Transverse colon (tissue), 4 donors: ENCODE measurements around the gene SLC41A2.

ENCODE experiments used
- EP300 ChIP-seq: sonication (generic); formaldehyde crosslinking; IDR thresholded peaks from one replicate; pipeline ENCODE4 v1.6.1; 2017; ENCODE audit warnings: antibody characterized with exemption, low read depth
- POLR2A ChIP-seq: fragments of 450-650 bp; IDR thresholded peaks from one replicate; pipeline ENCODE4 v1.6.1; 2016; ENCODE audit warnings: antibody characterized with exemption, mild to moderate bottlenecking, moderate library complexity
- POLR2AphosphoS5 ChIP-seq, 3 donors: sonication (generic); formaldehyde crosslinking; IDR thresholded peaks; one replicate each; pipeline ENCODE4 v1.6.1; 2016; ENCODE audit warnings: antibody characterized with exemption in 3 of 3
- TF ChIP-seq, protein P1 (sequence below), 5 experiments: fragments of 200-600 bp in 3 of 5; fragments of 450-650 bp in 2 of 5; sonication (generic) in 3 of 5; IDR thresholded peaks; 1 replicate in 2 of 5; 2 replicates in 3 of 5; pipeline ENCODE4 v1.5.1; 2016 to 2017; ENCODE audit warnings: antibody characterized with exemption in 5 of 5, inconsistent platforms in 3 of 5, mild to moderate bottlenecking in 2 of 5, moderate library complexity in 1 of 5

GRCh38 chr12:104955703-104956102 lies 2.4 kb downstream of the SLC41A2 start:
- TF ChIP-seq, protein P1, sequence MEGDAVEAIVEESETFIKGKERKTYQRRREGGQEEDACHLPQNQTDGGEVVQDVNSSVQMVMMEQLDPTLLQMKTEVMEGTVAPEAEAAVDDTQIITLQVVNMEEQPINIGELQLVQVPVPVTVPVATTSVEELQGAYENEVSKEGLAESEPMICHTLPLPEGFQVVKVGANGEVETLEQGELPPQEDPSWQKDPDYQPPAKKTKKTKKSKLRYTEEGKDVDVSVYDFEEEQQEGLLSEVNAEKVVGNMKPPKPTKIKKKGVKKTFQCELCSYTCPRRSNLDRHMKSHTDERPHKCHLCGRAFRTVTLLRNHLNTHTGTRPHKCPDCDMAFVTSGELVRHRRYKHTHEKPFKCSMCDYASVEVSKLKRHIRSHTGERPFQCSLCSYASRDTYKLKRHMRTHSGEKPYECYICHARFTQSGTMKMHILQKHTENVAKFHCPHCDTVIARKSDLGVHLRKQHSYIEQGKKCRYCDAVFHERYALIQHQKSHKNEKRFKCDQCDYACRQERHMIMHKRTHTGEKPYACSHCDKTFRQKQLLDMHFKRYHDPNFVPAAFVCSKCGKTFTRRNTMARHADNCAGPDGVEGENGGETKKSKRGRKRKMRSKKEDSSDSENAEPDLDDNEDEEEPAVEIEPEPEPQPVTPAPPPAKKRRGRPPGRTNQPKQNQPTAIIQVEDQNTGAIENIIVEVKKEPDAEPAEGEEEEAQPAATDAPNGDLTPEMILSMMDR (IDR thresholded peaks at IDR 0.05): no peak
- TF ChIP-seq POLR2A (no peak), EP300 (no peak), POLR2AphosphoS5 (IDR thresholded peaks at IDR 0.05) (no peak)
